SK-N-SH (cell line): ENCODE results near the gene RAB19. TPM values are rescaled to one million over a fixed set of nuclear protein-coding genes. Genes with fewer than 3 reads are reported as not detected.
"Not testable (repeated sequence)": the region's sequence is repeated elsewhere in the genome, so short reads cannot be mapped to it uniquely, and the experiment has no call there.

Source experiments
- CTCF ChIA-PET: fragments of 300-600, 350-600 bp; formaldehyde crosslinking; extraction: SDS; loops from one replicate; lab custom pipeline; 2021; lab: Yijun Ruan, JAX
- POLR2A ChIA-PET: fragments of 350-600 bp; sonication (Branson Sonifier 250); formaldehyde crosslinking; extraction: SDS; loops from one replicate; lab custom pipeline; 2020; ENCODE audit warnings: antibody characterized with exemption, inconsistent platforms; lab: Yijun Ruan, JAX
- DNase-seq: peaks from one replicate; pipeline ENCODE4 v3.0.0; 2012
- H2AFZ ChIP-seq: fragments of 200-600 bp; sonication (generic); 2 replicates; pipeline ENCODE4 v1.8.1; 2016; ENCODE audit warnings: antibody characterized with exemption, mild to moderate bottlenecking, low read depth
- H3F3A ChIP-seq: fragments of 200-600 bp; sonication (generic); replicated peaks from 2 replicates; pipeline ENCODE3; 2016; ENCODE audit warnings: antibody characterized with exemption, mild to moderate bottlenecking; ENCODE audit not compliant: insufficient read depth
- H3K27ac ChIP-seq, 2 experiments: fragments of 200-500 bp in 1 of 2; fragments of 200-600 bp in 1 of 2; sonication (Bioruptor generic) in 1 of 2; sonication (generic), shearing (Covaris generic) in 1 of 2; 2 replicates each; pipeline versions ENCODE4 v1.5.1 to v1.6.1; 2014 to 2016; ENCODE audit warnings: low read depth in 2 of 2, inconsistent platforms in 1 of 2, low read length in 1 of 2, mild to moderate bottlenecking in 1 of 2, mixed read lengths in 1 of 2
- H3K27me3 ChIP-seq: fragments of 200-600 bp; sonication (generic), shearing (Covaris generic); 2 replicates; pipeline ENCODE4 v1.6.1; 2016; ENCODE audit warnings: mixed run types; ENCODE audit not compliant: insufficient read depth
- H3K36me3 ChIP-seq, 2 experiments: fragments of 200-500 bp in 1 of 2; fragments of 200-600 bp in 1 of 2; sonication (Bioruptor generic) in 1 of 2; sonication (generic) in 1 of 2; replicated peaks in 1 of 2; 2 replicates each; pipeline versions ENCODE3 to v1.5.1; 2014 to 2016; ENCODE audit warnings: low read length in 1 of 2, mild to moderate bottlenecking in 1 of 2; ENCODE audit not compliant: insufficient read depth in 2 of 2, control insufficient read depth in 1 of 2
- H3K4me1 ChIP-seq, 2 experiments: fragments of 200-500 bp in 1 of 2; fragments of 200-600 bp in 1 of 2; sonication (Bioruptor generic) in 1 of 2; sonication (generic), shearing (Covaris generic) in 1 of 2; 2 replicates each; pipeline versions ENCODE4 v1.5.1 to v1.6.1; 2014 to 2016; ENCODE audit warnings: low read depth in 1 of 2, low read length in 1 of 2, mixed run types in 1 of 2; ENCODE audit not compliant: insufficient read depth in 2 of 2, control insufficient read depth in 1 of 2
- H3K4me2 ChIP-seq: fragments of 200-600 bp; sonication (generic), shearing (Covaris generic); 2 replicates; pipeline ENCODE4 v1.6.1; 2017; ENCODE audit warnings: mixed run types
- H3K4me3 ChIP-seq, 2 experiments: fragments of 200-500 bp in 1 of 2; fragments of 200-600 bp in 1 of 2; sonication (Bioruptor generic) in 1 of 2; sonication (generic), shearing (Covaris generic) in 1 of 2; 2 replicates each; pipeline versions ENCODE4 v1.5.1 to v1.8.1; 2014 to 2016; ENCODE audit warnings: low read depth in 2 of 2, inconsistent platforms in 1 of 2, low read length in 1 of 2, mild to moderate bottlenecking in 1 of 2, mixed read lengths in 1 of 2, moderate library complexity in 1 of 2
- H3K79me2 ChIP-seq: fragments of 200-600 bp; sonication (generic); 2 replicates; pipeline ENCODE4 v1.8.1; 2017; ENCODE audit warnings: mild to moderate bottlenecking; ENCODE audit not compliant: insufficient read depth
- H3K9ac ChIP-seq: fragments of 200-600 bp; sonication (generic); 2 replicates; pipeline ENCODE4 v1.6.1; 2017; ENCODE audit warnings: mixed run types
- H3K9me2 ChIP-seq: fragments of 200-600 bp; sonication (generic); 2 replicates; pipeline ENCODE4 v1.6.1; 2017; ENCODE audit warnings: mixed run types
- H3K9me3 ChIP-seq: fragments of 200-600 bp; sonication (generic); 2 replicates; pipeline ENCODE4 v1.6.1; 2017; ENCODE audit warnings: mixed run types, mild to moderate bottlenecking, moderate library complexity
- H4K20me1 ChIP-seq: fragments of 200-600 bp; sonication (generic); 2 replicates; pipeline ENCODE4 v1.6.1; 2017; ENCODE audit warnings: mild to moderate bottlenecking, mixed run types; ENCODE audit not compliant: insufficient read depth
- EZH2phosphoT487 ChIP-seq: fragments of 200-600 bp; sonication (generic); IDR thresholded peaks from 2 replicates; pipeline ENCODE4 v1.6.1; 2017; ENCODE audit warnings: low read depth, mixed run types, mild to moderate bottlenecking, antibody characterized with exemption, moderate library complexity, borderline replicate concordance
- FOSL2 ChIP-seq: IDR thresholded peaks from 2 replicates; pipeline ENCODE4 v1.4.0; 2012; ENCODE audit warnings: low read depth, mild to moderate bottlenecking, moderate library complexity, borderline replicate concordance
- FOXJ3 ChIP-seq: sonication (generic); formaldehyde crosslinking; IDR thresholded peaks from 2 replicates; pipeline ENCODE4 v1.5.1; 2020; ENCODE audit warnings: mild to moderate bottlenecking, missing genetic modification reagents
- FOXM1 ChIP-seq: IDR thresholded peaks from 2 replicates; pipeline ENCODE4 v1.4.0; 2012; ENCODE audit warnings: low read depth, mild to moderate bottlenecking
- IRF3 ChIP-seq: fragments of 150-350 bp; IDR thresholded peaks from 2 replicates; pipeline ENCODE4 v1.6.1; 2016; ENCODE audit warnings: mild to moderate bottlenecking, low read depth, low read length
- MAX ChIP-seq: IDR thresholded peaks from 2 replicates; pipeline ENCODE4 v1.4.0; 2012; ENCODE audit warnings: low read depth
- MEF2A ChIP-seq: IDR thresholded peaks from 2 replicates; pipeline ENCODE4 v1.4.0; 2012; ENCODE audit warnings: low read depth, borderline replicate concordance
- NRF1 ChIP-seq: IDR thresholded peaks from 2 replicates; pipeline ENCODE4 v1.6.1; 2012; ENCODE audit warnings: low read depth, mild to moderate bottlenecking, low read length
- RAD21 ChIP-seq: IDR thresholded peaks from 2 replicates; pipeline ENCODE4 v1.6.1; 2012; ENCODE audit warnings: mild to moderate bottlenecking, low read length
- SIN3A ChIP-seq: IDR thresholded peaks from 2 replicates; pipeline ENCODE4 v1.6.1; 2012; ENCODE audit warnings: low read depth, mild to moderate bottlenecking, low read length, moderate library complexity, borderline replicate concordance
- TEAD4 ChIP-seq: IDR thresholded peaks from 2 replicates; pipeline ENCODE4 v1.4.0; 2012; ENCODE audit warnings: mild to moderate bottlenecking, borderline replicate concordance; ENCODE audit not compliant: insufficient read depth
- USF2 ChIP-seq: fragments of 150-350 bp; IDR thresholded peaks from 2 replicates; pipeline ENCODE4 v1.6.1; 2017; ENCODE audit warnings: antibody characterized with exemption, low read length, low read depth, borderline replicate concordance
- YY1 ChIP-seq: IDR thresholded peaks from 2 replicates; pipeline ENCODE4 v1.4.0; 2012; ENCODE audit warnings: low read depth, mild to moderate bottlenecking
- WGBS: methylation state at CpG from one replicate; pipeline ENCODE4 v1.1.6; 2017; ENCODE audit warnings: low lambda C conversion rate; 5-methylcytosine and 5-hydroxymethylcytosine counted together
- polyA plus RNA-seq, 3 experiments: library from polyadenylated mRNA; depleted of rRNA; stranded (reverse); fragments of >200 nt; gene quantifications; 2 replicates each; pipeline ENCODE4 v1.2.3, GENCODE V29; 2012
- TF ChIP-seq, protein P1 (sequence below): IDR thresholded peaks from 2 replicates; pipeline ENCODE4 v1.4.0; 2012; ENCODE audit warnings: low read depth, borderline replicate concordance
- TF ChIP-seq, protein P2 (sequence below): IDR thresholded peaks from 2 replicates; pipeline ENCODE4 v1.4.0; 2012; ENCODE audit warnings: low read depth, borderline replicate concordance

The RAB19 gene
- polyA plus RNA-seq, 1 of the 3 experiments (the other 2 are of a cell fraction), result not detected

DNA sequence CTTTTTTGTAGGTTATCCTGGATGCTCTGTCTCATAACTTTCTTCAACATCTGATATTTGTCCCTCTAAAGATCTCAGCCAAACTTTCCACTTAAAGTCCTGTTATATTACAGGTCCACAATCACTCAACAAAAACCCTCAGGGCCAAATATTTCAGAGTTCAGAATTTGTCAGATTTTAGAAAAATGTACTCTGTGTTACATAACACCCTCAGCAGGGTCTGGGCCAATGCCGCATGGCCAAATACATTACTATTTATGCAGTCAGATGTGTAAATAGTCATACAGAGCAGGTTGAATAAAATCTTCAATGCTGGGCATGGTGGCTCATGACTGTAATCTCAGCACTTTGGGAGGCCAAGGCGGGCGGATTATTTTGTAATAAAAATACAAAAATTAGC, 11.5 kb downstream of the RAB19 start:
- no peaks in the 10 kb centered on the region for H3K36me3 ChIP-seq
- DNase-seq, result no peak
- no peak overlapping the region for H3K27ac ChIP-seq
- H3K4me2 ChIP-seq, result no peak overlapping the region
- H3K9me3 ChIP-seq, result no peaks in the 10 kb centered on the region
- H3K27me3 ChIP-seq, result peaks cover 9% of the 10 kb centered on the region; the same call in 1 of the 2 replicates
- WGBS, result 90% methylated on average over 3 of the region's 3 CpGs
- no peak overlapping the region for H3K9ac ChIP-seq
- H3K79me2 ChIP-seq, result no peaks in the 10 kb centered on the region
- no peaks in the 10 kb centered on the region for H4K20me1 ChIP-seq
- H3K9me2 ChIP-seq, result no peaks in the 10 kb centered on the region
- H3K4me1 ChIP-seq, result no peaks in the 10 kb centered on the region; a peak in 1 of 4 replicates
- no peak overlapping the region for H3K4me3 ChIP-seq
- TF ChIP-seq, protein P1, sequence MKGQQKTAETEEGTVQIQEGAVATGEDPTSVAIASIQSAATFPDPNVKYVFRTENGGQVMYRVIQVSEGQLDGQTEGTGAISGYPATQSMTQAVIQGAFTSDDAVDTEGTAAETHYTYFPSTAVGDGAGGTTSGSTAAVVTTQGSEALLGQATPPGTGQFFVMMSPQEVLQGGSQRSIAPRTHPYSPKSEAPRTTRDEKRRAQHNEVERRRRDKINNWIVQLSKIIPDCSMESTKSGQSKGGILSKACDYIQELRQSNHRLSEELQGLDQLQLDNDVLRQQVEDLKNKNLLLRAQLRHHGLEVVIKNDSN, result no peak
- TF ChIP-seq IRF3 (no peak), FOSL2 (no peak), NRF1 (no peak), YY1 (no peak), MAX (no peak), FOXJ3 (CRISPR knock-in tag) (no peak), FOXM1 (no peak), USF2 (no peak), SIN3A (no peak), RAD21 (no peak), MEF2A (no peak), TEAD4 (no peak), EZH2phosphoT487 (no peak)
- TF ChIP-seq, protein P2, sequence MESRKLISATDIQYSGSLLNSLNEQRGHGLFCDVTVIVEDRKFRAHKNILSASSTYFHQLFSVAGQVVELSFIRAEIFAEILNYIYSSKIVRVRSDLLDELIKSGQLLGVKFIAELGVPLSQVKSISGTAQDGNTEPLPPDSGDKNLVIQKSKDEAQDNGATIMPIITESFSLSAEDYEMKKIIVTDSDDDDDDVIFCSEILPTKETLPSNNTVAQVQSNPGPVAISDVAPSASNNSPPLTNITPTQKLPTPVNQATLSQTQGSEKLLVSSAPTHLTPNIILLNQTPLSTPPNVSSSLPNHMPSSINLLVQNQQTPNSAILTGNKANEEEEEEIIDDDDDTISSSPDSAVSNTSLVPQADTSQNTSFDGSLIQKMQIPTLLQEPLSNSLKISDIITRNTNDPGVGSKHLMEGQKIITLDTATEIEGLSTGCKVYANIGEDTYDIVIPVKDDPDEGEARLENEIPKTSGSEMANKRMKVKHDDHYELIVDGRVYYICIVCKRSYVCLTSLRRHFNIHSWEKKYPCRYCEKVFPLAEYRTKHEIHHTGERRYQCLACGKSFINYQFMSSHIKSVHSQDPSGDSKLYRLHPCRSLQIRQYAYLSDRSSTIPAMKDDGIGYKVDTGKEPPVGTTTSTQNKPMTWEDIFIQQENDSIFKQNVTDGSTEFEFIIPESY, result no peak
- no peaks in the 10 kb centered on the region for H3F3A ChIP-seq
- CTCF ChIA-PET, result interaction anchor here (1.7 kb wide), 1 partner anchor 28 kb away, joined by 7 read pairs; no protein-coding TSS in a partner anchor
- H2AFZ ChIP-seq, result no peak overlapping the region
- POLR2A ChIA-PET, result no interaction called here

- 70% methylated on average over 9 of the region's 9 CpGs for WGBS
- CTCF ChIA-PET, H2AFZ ChIP-seq, H3K36me3 ChIP-seq, H3K9ac ChIP-seq, H3K9me3 ChIP-seq, H3F3A ChIP-seq, H4K20me1 ChIP-seq, H3K4me3 ChIP-seq, H3K79me2 ChIP-seq, POLR2A ChIA-PET, H3K27me3 ChIP-seq, DNase-seq, H3K9me2 ChIP-seq, H3K4me2 ChIP-seq, H3K4me1 ChIP-seq, H3K27ac ChIP-seq: not testable (repeated sequence)
These were observed 12.0 kb downstream of the RAB19 start for GRCh38 chr7:140415816-140416215.
